HepG2 (cell line): ENCODE results near the gene RPL31. TPM values are rescaled to one million over a fixed set of nuclear protein-coding genes. Genes with fewer than 3 reads are reported as not detected.

ENCODE experiments used
- BRF2 ChIP-seq: sonication (generic); formaldehyde crosslinking; IDR thresholded peaks from 2 replicates; pipeline ENCODE4 v1.8.1; 2022; ENCODE audit warnings: mild to moderate bottlenecking, missing genetic modification reagents
- HIVEP1 ChIP-seq: sonication (generic); formaldehyde crosslinking; IDR thresholded peaks from 2 replicates; pipeline ENCODE4 v1.4.0; 2020; ENCODE audit warnings: mild to moderate bottlenecking, missing genetic modification reagents
- KAT7 ChIP-seq: IDR thresholded peaks from 2 replicates; pipeline ENCODE4 v1.6.1; 2018; ENCODE audit warnings: borderline replicate concordance, missing compliant biosample characterization
- PAXIP1 ChIP-seq: sonication (generic); formaldehyde crosslinking; conservative IDR thresholded peaks from 2 replicates; pipeline ENCODE4 v1.4.0; 2020; ENCODE audit warnings: mild to moderate bottlenecking, missing genetic modification reagents, moderate library complexity
- PHF21A ChIP-seq: sonication (generic); formaldehyde crosslinking; IDR thresholded peaks from 2 replicates; pipeline ENCODE4 v1.5.0; 2020; ENCODE audit warnings: mild to moderate bottlenecking, missing genetic modification reagents
- POLR2A ChIP-seq, 2 experiments: IDR thresholded peaks; 2 replicates each; pipeline ENCODE4 v1.6.1; 2011; ENCODE audit warnings: low read depth in 2 of 2, low read length in 2 of 2, mild to moderate bottlenecking in 1 of 2, moderate library complexity in 1 of 2; ENCODE audit not compliant: insufficient read depth in 1 of 2
- SIN3B ChIP-seq: fragments of 150-350 bp; IDR thresholded peaks from 2 replicates; pipeline ENCODE4 v1.6.1; 2014; ENCODE audit warnings: low read length
- ZFP37 ChIP-seq: sonication (generic); formaldehyde crosslinking; IDR thresholded peaks from 2 replicates; pipeline ENCODE4 v1.4.0; 2020; ENCODE audit warnings: missing genetic modification reagents, borderline replicate concordance
- ZNF335 ChIP-seq: sonication (generic); formaldehyde crosslinking; IDR thresholded peaks from 2 replicates; pipeline ENCODE4 v1.4.0; 2020; ENCODE audit warnings: missing genetic modification reagents
- ZNF441 ChIP-seq: sonication (generic); formaldehyde crosslinking; IDR thresholded peaks from 2 replicates; pipeline ENCODE4 v1.7.0; 2021; ENCODE audit warnings: missing genetic modification reagents, borderline replicate concordance
- ZNF460 ChIP-seq: sonication (generic); formaldehyde crosslinking; IDR thresholded peaks from 2 replicates; pipeline ENCODE4 v1.5.1; 2020; ENCODE audit warnings: missing genetic modification reagents, mild to moderate bottlenecking, borderline replicate concordance
- ZNF512 ChIP-seq: sonication (generic); formaldehyde crosslinking; IDR thresholded peaks from 2 replicates; pipeline ENCODE4 v1.4.0; 2020; ENCODE audit warnings: mild to moderate bottlenecking, missing genetic modification reagents
- ZNF773 ChIP-seq: sonication (generic); formaldehyde crosslinking; IDR thresholded peaks from 2 replicates; pipeline ENCODE4 v1.4.0; 2020; ENCODE audit warnings: missing genetic modification reagents, borderline replicate concordance
- ZSCAN21 ChIP-seq: sonication (generic); formaldehyde crosslinking; IDR thresholded peaks from 2 replicates; pipeline ENCODE4 v1.8.0; 2022; ENCODE audit warnings: mild to moderate bottlenecking, missing genetic modification reagents, moderate library complexity, borderline replicate concordance
- ZSCAN9 ChIP-seq: IDR thresholded peaks from 2 replicates; pipeline ENCODE4 v1.6.1; 2016; ENCODE audit warnings: borderline replicate concordance
- polyA plus RNA-seq, 8 experiments: library from polyadenylated mRNA; depleted of rRNA in 3 of 8; stranded (reverse) in 7 of 8; unstranded in 1 of 8; fragments of >200 nt; fragmentation: Illumina TruSeq in 4 of 8; extraction: Trizol in 4 of 8; gene quantifications; 2 replicates each; pipeline versions ENCODE4 v1.2.1 to v1.2.3, GENCODE V29; 2011 to 2016; ENCODE audit warnings: low read depth in 4 of 8, missing spikeins in 1 of 8, mixed read lengths in 1 of 8; ENCODE audit not compliant: insufficient read depth in 1 of 8
- total RNA-seq, 5 experiments: library from RNA; depleted of rRNA; stranded (reverse); fragments of >200 nt; fragmentation: Illumina TruSeq; extraction: Trizol; gene quantifications; 2 replicates each; pipeline ENCODE4 v1.2.3, GENCODE V29; 2016; ENCODE audit warnings: low read depth in 1 of 5

The RPL31 gene
- total and polyA plus RNA-seq, 2 of the 13 experiments (the other 11 are each of a cell fraction or from before 2014, with no cell fraction given) = 3,331 to 3,582 TPM

- TF ChIP-seq ZSCAN21 (CRISPR knock-in tag) (peak; percentile 99), KAT7 (CRISPR knock-in tag) (peak; percentile 97), ZNF512 (CRISPR knock-in tag) (peak; percentile 85; the same call in 1 of the 2 replicates), HIVEP1 (CRISPR knock-in tag) (peak; percentile 97), PHF21A (peak; percentile 93), POLR2A (IDR thresholded peaks at IDR 0.05; ENCODE audit: insufficient read depth in 1 of 2, low read depth in 2 of 2, low read length in 2 of 2) (peak; percentile 99 to 100), ZNF773 (CRISPR knock-in tag) (peak; percentile 80; the same call in 1 of the 2 replicates), ZNF460 (CRISPR knock-in tag) (no peak), ZSCAN9 (peak; percentile 99), BRF2 (CRISPR knock-in tag) (peak; percentile 100), ZNF441 (CRISPR knock-in tag) (peak; percentile 93), PAXIP1 (CRISPR knock-in tag) (peak; percentile 75), SIN3B (no peak), ZNF335 (CRISPR knock-in tag) (peak; percentile 96), ZFP37 (CRISPR knock-in tag) (peak; percentile 94)
Measured at GRCh38 chr2:101001691-101002561, at the start of gene RPL31 (continued).
